Neural cell (in vitro differentiated cells): ENCODE results near the gene TLX3. TPM values are rescaled to one million over a fixed set of nuclear protein-coding genes. Genes with fewer than 3 reads are reported as not detected.

ENCODE experiments used
- H2AFZ ChIP-seq: fragments of 200-600, 300-800 bp; sonication (generic), shearing (Covaris generic); 2 replicates; pipeline ENCODE4 v1.6.0; 2014; ENCODE audit warnings: low read depth, mild to moderate bottlenecking, antibody characterized with exemption, low read length, moderate library complexity
- H3F3A ChIP-seq: fragments of 200-600 bp; shearing (Covaris generic); 2 replicates; pipeline ENCODE4 v1.6.1; 2016; ENCODE audit warnings: mild to moderate bottlenecking, moderate library complexity, mixed read lengths, antibody characterized with exemption, low read length; ENCODE audit not compliant: insufficient read depth, poor library complexity, severe bottlenecking
- H3K27ac ChIP-seq: fragments of 200-600, 300-800 bp; sonication (generic), shearing (Covaris generic); 2 replicates; pipeline ENCODE4 v1.5.1; 2014; ENCODE audit warnings: mild to moderate bottlenecking, low read length, moderate library complexity
- H3K27me3 ChIP-seq: fragments of 300-800, 200-600 bp; sonication (generic), shearing (Covaris generic); 2 replicates; pipeline ENCODE4 v1.6.0; 2014; ENCODE audit warnings: mild to moderate bottlenecking, low read depth, low read length, moderate library complexity; ENCODE audit not compliant: insufficient read depth
- H3K36me3 ChIP-seq: fragments of 300-800, 200-600 bp; sonication (generic), shearing (Covaris generic); 2 replicates; pipeline ENCODE4 v1.5.1; 2014; ENCODE audit warnings: mild to moderate bottlenecking, antibody characterized with exemption, low read length, moderate library complexity; ENCODE audit not compliant: insufficient read depth
- H3K4me2 ChIP-seq: fragments of 300-800, 200-600 bp; sonication (generic), shearing (Covaris generic); 2 replicates; pipeline ENCODE4 v1.6.0; 2014; ENCODE audit warnings: mild to moderate bottlenecking, low read length
- H3K4me3 ChIP-seq: fragments of 300-800, 200-600 bp; sonication (generic), shearing (Covaris generic); 2 replicates; pipeline ENCODE4 v1.5.1; 2014; ENCODE audit warnings: mild to moderate bottlenecking, low read length, moderate library complexity
- H3K79me2 ChIP-seq: fragments of 200-600 bp; shearing (Covaris generic); replicated peaks from 2 replicates; pipeline ENCODE4 v1.6.0; 2014; ENCODE audit warnings: mild to moderate bottlenecking, low read length, moderate library complexity; ENCODE audit not compliant: insufficient read depth
- H3K9ac ChIP-seq: fragments of 300-800, 200-600 bp; sonication (generic), shearing (Covaris generic); 2 replicates; pipeline ENCODE4 v1.6.1; 2016; ENCODE audit warnings: mild to moderate bottlenecking, low read length, mixed read lengths
- H3K9me2 ChIP-seq: fragments of 200-600 bp; shearing (Covaris generic); 2 replicates; pipeline ENCODE4 v1.6.1; 2016; ENCODE audit warnings: mild to moderate bottlenecking, low read length, mixed read lengths; ENCODE audit not compliant: insufficient read depth
- H3K9me3 ChIP-seq: fragments of 200-600, 300-800 bp; sonication (generic), shearing (Covaris generic); 2 replicates; pipeline ENCODE4 v1.6.1; 2016; ENCODE audit warnings: mild to moderate bottlenecking, mixed run types, low read length, moderate library complexity, mixed read lengths
- H4K20me1 ChIP-seq: fragments of 200-600 bp; shearing (Covaris generic); 2 replicates; pipeline ENCODE4 v1.6.1; 2016; ENCODE audit warnings: mild to moderate bottlenecking, mixed run types; ENCODE audit not compliant: insufficient read depth
- CTCF ChIP-seq: fragments of 450-650 bp; IDR thresholded peaks from 2 replicates; pipeline ENCODE4 v1.5.1; 2014; ENCODE audit warnings: antibody characterized with exemption, mild to moderate bottlenecking, moderate library complexity; ENCODE audit not compliant: poor library complexity, severe bottlenecking
- EP300 ChIP-seq: fragments of 450-650 bp; conservative IDR thresholded peaks from 2 replicates; pipeline ENCODE4 v1.6.1; 2014; ENCODE audit warnings: antibody characterized with exemption, mild to moderate bottlenecking, moderate library complexity; ENCODE audit not compliant: poor library complexity, severe bottlenecking
- EZH2 ChIP-seq: fragments of 200-600, 300-800 bp; shearing (Covaris generic), sonication (generic); IDR thresholded peaks from 2 replicates; pipeline ENCODE4 v1.6.1; 2014; ENCODE audit warnings: antibody characterized with exemption, low read length, borderline replicate concordance, mild to moderate bottlenecking; ENCODE audit not compliant: insufficient read depth, poor library complexity, severe bottlenecking
- MXI1 ChIP-seq: fragments of 450-650 bp; conservative IDR thresholded peaks from 2 replicates; pipeline ENCODE4 v1.6.1; 2014; ENCODE audit warnings: antibody characterized with exemption, mild to moderate bottlenecking; ENCODE audit not compliant: poor library complexity, severe bottlenecking
- POLR2AphosphoS5 ChIP-seq: IDR thresholded peaks from 2 replicates; pipeline ENCODE4 v1.6.1; 2012
- RAD21 ChIP-seq: fragments of 450-650 bp; conservative IDR thresholded peaks from 2 replicates; pipeline ENCODE4 v1.6.1; 2014; ENCODE audit warnings: antibody characterized with exemption, mild to moderate bottlenecking, moderate library complexity
- REST ChIP-seq: IDR thresholded peaks from 2 replicates; pipeline ENCODE4 v1.6.1; 2012; ENCODE audit warnings: borderline replicate concordance
- SMC3 ChIP-seq: fragments of 450-650 bp; conservative IDR thresholded peaks from 2 replicates; pipeline ENCODE4 v1.6.1; 2014; ENCODE audit warnings: antibody characterized with exemption, mild to moderate bottlenecking, moderate library complexity; ENCODE audit not compliant: poor library complexity
- TAF1 ChIP-seq: IDR thresholded peaks from 2 replicates; pipeline ENCODE4 v1.6.1; 2012; ENCODE audit warnings: low read depth
- polyA plus RNA-seq: library from polyadenylated mRNA; depleted of rRNA; stranded (reverse); fragments of >200 nt; gene quantifications from 2 replicates; pipeline ENCODE4 v1.2.3, GENCODE V29; 2014

TLX3 gene
- polyA plus RNA-seq, 1 donor from 2014 or later = not detected

- Histone ChIP-seq H3K27ac (no peak overlapping the region), H3K9me2 (no peaks in the 10 kb centered on the region), H4K20me1 (no peaks in the 10 kb centered on the region), H3F3A (no peaks in the 10 kb centered on the region), H3K9me3 (no peaks in the 10 kb centered on the region), H3K79me2 (no peaks in the 10 kb centered on the region), H3K9ac (no peak overlapping the region), H3K27me3 (no peaks in the 10 kb centered on the region), H3K36me3 (no peaks in the 10 kb centered on the region), H3K4me3 (no peak overlapping the region), H3K4me2 (no peak overlapping the region), H2AFZ (no peak overlapping the region)
- TF ChIP-seq MXI1 (no peak), SMC3 (no peak), REST (no peak), EP300 (no peak), TAF1 (no peak), EZH2 (no peak), CTCF (no peak), POLR2AphosphoS5 (no peak), RAD21 (no peak)
These were observed 39.3 kb upstream of the TLX3 start for GRCh38 chr5:171269717-171270116.

- H2AFZ ChIP-seq = no peak overlapping the region
- no peaks in the 10 kb centered on the region for H3F3A ChIP-seq
- no peaks in the 10 kb centered on the region for H3K27me3 ChIP-seq
- no peaks in the 10 kb centered on the region for H4K20me1 ChIP-seq
- no peak overlapping the region for H3K4me3 ChIP-seq
- no peaks in the 10 kb centered on the region for H3K9me2 ChIP-seq
- no peak overlapping the region for H3K9ac ChIP-seq
- H3K27ac ChIP-seq = no peak overlapping the region
- no peak overlapping the region for H3K4me2 ChIP-seq
- no peak for TF ChIP-seq CTCF
- no peak for TF ChIP-seq POLR2AphosphoS5
- TF ChIP-seq SMC3 = no peak
- TF ChIP-seq TAF1 = no peak
- TF ChIP-seq EP300 = no peak
- H3K36me3 ChIP-seq = no peaks in the 10 kb centered on the region
- no peaks in the 10 kb centered on the region for H3K9me3 ChIP-seq
- no peaks in the 10 kb centered on the region for H3K79me2 ChIP-seq
These were observed 38.9 kb upstream of the TLX3 start for GRCh38 chr5:171270136-171270535.
